Lung (tissue), 12 donors: ENCODE measurements around the gene ZSWIM5. TPM values are rescaled to one million over a fixed set of nuclear protein-coding genes. Genes with fewer than 3 reads are reported as not detected.
"Not testable (repeated sequence)": the region's sequence is repeated elsewhere in the genome, so short reads cannot be mapped to it uniquely, and the experiment has no call there.

Experiments
- ATAC-seq: fragments of 200-7000 bp; cut with Tn5 transposase; one replicate; pipeline ENCODE4 v1.9.1; 2020; ENCODE audit warnings: moderate number of reproducible peaks; ENCODE audit not compliant: insufficient read depth, low FRiP score
- DNase-seq, 3 donors: peaks; one replicate each; pipeline ENCODE4 v3.0.0-alpha.2; 2013 to 2017
- H3K27ac ChIP-seq, 2 donors: one replicate each; pipeline ENCODE4 v1.5.1; 2013; ENCODE audit warnings: mild to moderate bottlenecking in 2 of 2, moderate library complexity in 2 of 2, control low read depth in 1 of 2, inconsistent platforms in 1 of 2, low read depth in 1 of 2, low read length in 1 of 2
- H3K27me3 ChIP-seq, 3 donors: one replicate each; pipeline ENCODE4 v1.5.1; 2013; ENCODE audit warnings: low read length in 2 of 3; ENCODE audit not compliant: control insufficient read depth in 3 of 3, insufficient read depth in 3 of 3
- H3K36me3 ChIP-seq, 4 donors: one replicate each; pipeline ENCODE4 v1.5.1; 2013; ENCODE audit warnings: low read length in 4 of 4, mild to moderate bottlenecking in 1 of 4, moderate library complexity in 1 of 4; ENCODE audit not compliant: control insufficient read depth in 4 of 4, insufficient read depth in 4 of 4
- H3K4me1 ChIP-seq, 5 donors: one replicate each; pipeline ENCODE4 v1.5.1; 2013; ENCODE audit warnings: low read length in 5 of 5, mild to moderate bottlenecking in 2 of 5, moderate library complexity in 1 of 5; ENCODE audit not compliant: control insufficient read depth in 5 of 5, insufficient read depth in 5 of 5
- H3K4me3 ChIP-seq: one replicate; pipeline ENCODE4 v1.5.1; 2013; ENCODE audit warnings: mild to moderate bottlenecking, control low read depth, moderate library complexity
- H3K9ac ChIP-seq, 2 donors: one replicate each; pipeline ENCODE4 v1.5.1; 2013; ENCODE audit warnings: low read length in 2 of 2, control low read depth in 1 of 2; ENCODE audit not compliant: insufficient read depth in 1 of 2
- H3K9me3 ChIP-seq, 4 donors: one replicate each; pipeline ENCODE4 v1.5.1; 2013; ENCODE audit warnings: low read length in 3 of 4, mild to moderate bottlenecking in 1 of 4, moderate library complexity in 1 of 4; ENCODE audit not compliant: control insufficient read depth in 4 of 4, insufficient read depth in 3 of 4
- WGBS, 2 donors: extraction: QIAGEN DNeasy Blood & Tissue Kit; methylation state at CpG; one replicate each; pipeline ENCODE4 v1.1.7; 2013; 5-methylcytosine and 5-hydroxymethylcytosine counted together
- polyA plus RNA-seq, 2 donors: library from polyadenylated mRNA; stranded (reverse); fragments of 200-250 nt; gene quantifications; one replicate each; pipeline ENCODE4 v1.2.1, GENCODE V29; 2013
- total RNA-seq, 2 donors: library from RNA; depleted of rRNA in 1 of 2; stranded (reverse); fragments of >200 nt in 1 of 2; gene quantifications; one replicate each; pipeline ENCODE4 v1.2.1, GENCODE V29; 2014 to 2021
- TF ChIP-seq, protein P1 (sequence below): IDR thresholded peaks from 2 replicates; pipeline ENCODE4 v1.5.1; 2012; ENCODE audit warnings: mild to moderate bottlenecking; ENCODE audit errors: control extremely low read depth, extremely low read depth
- donor health status: control.
- donor health status: control.
- donor health status: Bipolar disorder and iron deficiency.
- donor health status: healthy.
- donor health status: DM: yes; HTN: yes; CAD: no.

The ZSWIM5 gene
- total and polyA plus RNA-seq, 4 donors: 0.96 to 3.8 (median 2.1) TPM

DNA sequence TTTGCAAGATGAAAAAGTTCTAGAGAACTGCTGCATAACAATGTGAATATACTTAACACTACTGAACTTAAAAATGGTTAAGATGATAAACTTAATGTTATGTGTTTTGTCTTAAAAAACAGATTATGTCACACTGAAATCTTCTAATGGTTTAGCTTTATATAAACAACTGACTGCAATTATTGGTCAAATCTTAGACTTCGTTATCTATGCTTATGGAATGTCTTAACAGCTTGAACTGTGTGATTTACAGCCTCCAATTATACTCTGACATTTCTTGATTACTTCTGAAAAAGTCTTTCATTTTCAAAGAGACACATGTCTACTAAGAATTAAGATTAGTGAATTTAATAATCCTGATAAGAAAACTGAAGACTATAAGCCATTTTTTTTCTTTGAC lies 71.1 kb downstream of the ZSWIM5 start:
- DNase-seq (no peak), ATAC-seq (no peak)
- Histone ChIP-seq H3K36me3 (no peaks in the 10 kb centered on the region), H3K4me1 (peaks cover 0 to 7% (median 0%) of the 10 kb centered on the region in 5 donors), H3K9ac (no peak overlapping the region), H3K27me3 (no peaks in the 10 kb centered on the region), H3K9me3 (no peaks in the 10 kb centered on the region), H3K27ac (no peak overlapping the region), H3K4me3 (no peak overlapping the region)
- TF ChIP-seq, protein P1, sequence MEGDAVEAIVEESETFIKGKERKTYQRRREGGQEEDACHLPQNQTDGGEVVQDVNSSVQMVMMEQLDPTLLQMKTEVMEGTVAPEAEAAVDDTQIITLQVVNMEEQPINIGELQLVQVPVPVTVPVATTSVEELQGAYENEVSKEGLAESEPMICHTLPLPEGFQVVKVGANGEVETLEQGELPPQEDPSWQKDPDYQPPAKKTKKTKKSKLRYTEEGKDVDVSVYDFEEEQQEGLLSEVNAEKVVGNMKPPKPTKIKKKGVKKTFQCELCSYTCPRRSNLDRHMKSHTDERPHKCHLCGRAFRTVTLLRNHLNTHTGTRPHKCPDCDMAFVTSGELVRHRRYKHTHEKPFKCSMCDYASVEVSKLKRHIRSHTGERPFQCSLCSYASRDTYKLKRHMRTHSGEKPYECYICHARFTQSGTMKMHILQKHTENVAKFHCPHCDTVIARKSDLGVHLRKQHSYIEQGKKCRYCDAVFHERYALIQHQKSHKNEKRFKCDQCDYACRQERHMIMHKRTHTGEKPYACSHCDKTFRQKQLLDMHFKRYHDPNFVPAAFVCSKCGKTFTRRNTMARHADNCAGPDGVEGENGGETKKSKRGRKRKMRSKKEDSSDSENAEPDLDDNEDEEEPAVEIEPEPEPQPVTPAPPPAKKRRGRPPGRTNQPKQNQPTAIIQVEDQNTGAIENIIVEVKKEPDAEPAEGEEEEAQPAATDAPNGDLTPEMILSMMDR: no peak
- 84 to 86% methylated on average over 1 of the region's 1 CpG for WGBS, 2 donors

DNA sequence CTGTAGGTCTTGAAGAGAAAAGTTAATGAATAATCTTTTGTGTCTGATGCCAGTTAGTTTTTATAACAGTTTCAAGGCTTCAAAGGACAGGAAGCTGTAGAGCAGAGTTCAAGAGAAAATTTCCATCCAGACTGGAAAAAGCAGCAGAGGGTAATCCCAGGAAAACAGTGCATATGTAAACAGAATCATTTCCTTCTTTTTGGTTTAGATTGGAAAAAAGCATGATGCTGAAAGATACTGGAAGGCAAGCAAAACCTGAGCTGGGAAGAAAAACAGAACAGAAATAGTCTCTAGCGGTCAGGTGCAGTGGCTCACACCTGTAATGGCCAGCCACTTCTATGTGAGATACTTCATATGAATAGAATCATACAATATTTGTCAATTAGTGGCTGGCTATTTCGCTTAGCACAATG lies 71.9 kb downstream of the ZSWIM5 start:
- no peak overlapping the region for H3K27ac ChIP-seq
- WGBS, 2 donors: 68 to 69% methylated on average over 2 of the region's 2 CpGs
- ATAC-seq (no peak), DNase-seq (peak in 2 of 3 donors; percentile 50 to 71)
- TF ChIP-seq, protein P1: no peak
- no peak overlapping the region for H3K9ac ChIP-seq
- H3K36me3 ChIP-seq: no peaks in the 10 kb centered on the region
- H3K9me3 ChIP-seq: no peaks in the 10 kb centered on the region
- no peak overlapping the region for H3K4me3 ChIP-seq
- H3K27me3 ChIP-seq: no peaks in the 10 kb centered on the region
- H3K4me1 ChIP-seq: peaks cover 0 to 7% (median 0%) of the 10 kb centered on the region in 5 donors

DNA sequence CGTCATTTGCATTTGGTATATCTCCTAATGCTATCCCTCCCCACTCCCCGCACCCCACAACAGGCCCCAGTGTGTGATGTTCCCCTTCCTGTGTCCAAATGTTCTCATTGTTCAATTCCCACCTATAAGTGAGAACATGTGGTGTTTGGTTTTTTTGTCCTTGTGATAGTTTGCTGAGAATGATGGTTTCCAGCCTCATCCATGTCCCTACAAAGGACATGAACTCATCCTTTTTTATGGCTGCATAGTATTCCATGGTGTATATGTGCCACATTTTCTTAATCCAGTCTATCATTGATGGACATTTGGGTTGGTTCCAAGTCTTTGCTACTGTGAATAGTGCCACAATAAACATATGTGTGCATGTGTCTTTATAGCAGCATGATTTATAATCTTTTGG lies 73.7 kb downstream of the ZSWIM5 start:
- not testable (repeated sequence) for ATAC-seq, H3K9ac ChIP-seq, H3K4me1 ChIP-seq, H3K27me3 ChIP-seq, H3K4me3 ChIP-seq, H3K9me3 ChIP-seq, DNase-seq, H3K36me3 ChIP-seq, H3K27ac ChIP-seq
- 95% methylated on average over 2 of the region's 2 CpGs for WGBS, 2 donors

DNA sequence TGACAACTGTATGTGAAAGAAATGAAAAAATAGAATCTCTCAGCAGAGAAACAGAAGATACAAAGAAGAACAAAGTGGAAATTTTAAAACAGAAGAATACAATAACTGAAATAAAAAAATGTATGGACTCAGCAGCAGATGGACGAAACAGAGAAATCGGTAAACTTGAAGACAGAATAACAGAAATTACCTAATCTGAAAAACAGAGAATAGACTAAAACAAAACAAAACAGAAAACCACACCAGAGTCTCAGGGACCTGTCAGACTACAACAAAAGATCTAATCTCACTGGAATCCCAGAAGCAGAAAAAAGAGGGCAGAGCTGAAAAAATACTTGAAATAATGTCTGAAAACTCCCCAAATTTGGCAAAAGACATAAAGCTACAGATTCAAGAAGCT lies 83.0 kb downstream of the ZSWIM5 start:
- H3K9ac ChIP-seq: no peak overlapping the region
- no peak overlapping the region for H3K27ac ChIP-seq
- no peaks in the 10 kb centered on the region for H3K27me3 ChIP-seq
- no peaks in the 10 kb centered on the region for H3K4me1 ChIP-seq
- no peak overlapping the region for H3K4me3 ChIP-seq
- ATAC-seq: no peak
- WGBS, 2 donors: 74 to 94% methylated on average over 2 of the region's 2 CpGs
- no peaks in the 10 kb centered on the region for H3K36me3 ChIP-seq
- no peaks in the 10 kb centered on the region for H3K9me3 ChIP-seq
- TF ChIP-seq, protein P1: no peak
- DNase-seq: no peak
